GM12801 (cell line): ENCODE data around the gene ANO6.

Experiments
- CTCF ChIP-seq: IDR thresholded peaks from one replicate; pipeline ENCODE4 v1.5.1; 2011; ENCODE audit warnings: control low read depth; ENCODE audit not compliant: insufficient read length; ENCODE audit errors: extremely low read depth

Gene ANO6

DNA sequence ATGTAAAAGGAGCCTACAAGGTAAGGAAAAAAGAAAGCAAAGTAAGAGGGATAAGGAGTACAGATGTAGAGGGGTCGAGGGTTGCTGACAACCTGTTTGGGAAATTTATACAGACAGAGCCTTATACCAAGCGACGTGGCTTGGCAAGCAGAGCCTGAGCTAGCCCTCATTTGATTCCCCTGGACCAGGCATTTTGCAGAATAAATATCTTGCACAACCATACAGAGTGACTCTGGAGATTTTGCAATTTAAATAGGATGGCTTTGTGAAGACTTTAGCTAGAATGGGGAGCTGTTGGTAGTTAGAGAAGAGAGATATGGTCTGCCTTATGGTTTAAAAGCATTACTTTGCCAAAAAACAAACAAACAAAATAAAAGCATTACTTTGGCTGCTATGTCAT, 11.1 kb upstream of the ANO6 start:
- no peak for TF ChIP-seq CTCF

GRCh38 chr12:45205165-45205825, 10.6 kb upstream of the ANO6 start:
- TF ChIP-seq CTCF: no peak

- TF ChIP-seq CTCF: no peak
These were observed 7.0 kb upstream of the ANO6 start for GRCh38 chr12:45208604-45209487.

GRCh38 chr12:45209784-45210183, 6.1 kb upstream of the ANO6 start:
- no peak for TF ChIP-seq CTCF

DNA sequence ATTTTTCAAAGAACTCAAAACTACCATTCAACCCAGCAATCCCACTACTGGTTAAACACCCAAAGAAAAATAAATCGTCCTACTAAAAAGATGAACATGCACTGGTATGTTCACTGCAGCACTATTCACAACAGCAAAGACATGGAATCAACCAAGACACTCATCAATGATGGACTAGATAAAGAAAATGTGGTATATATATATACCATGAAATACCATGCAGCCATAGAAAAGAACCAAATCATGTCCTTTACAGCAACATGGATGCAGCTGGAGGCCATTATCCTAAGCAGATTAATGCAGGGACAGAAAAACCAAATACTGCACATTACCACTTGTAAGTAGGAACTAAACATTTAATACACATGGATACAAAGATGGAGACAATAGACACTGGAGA, 3.8 kb upstream of the ANO6 start:
- TF ChIP-seq CTCF: no peak

GRCh38 chr12:45213107-45213506, 2.8 kb upstream of the ANO6 start:
- no peak for TF ChIP-seq CTCF

GRCh38 chr12:45214071-45214470, 1.8 kb upstream of the ANO6 start:
- no peak for TF ChIP-seq CTCF
